Mucosa of rectum (tissue), 2 donors: ENCODE data around the gene COMMD1.

Source experiments
- H3K27ac ChIP-seq, 2 donors: one replicate each; pipeline ENCODE4 v1.7.0; 2013; ENCODE audit warnings: inconsistent platforms in 2 of 2, low read depth in 2 of 2, low read length in 2 of 2
- H3K27me3 ChIP-seq, 2 donors: one replicate each; pipeline ENCODE4 v1.7.0; 2013; ENCODE audit warnings: low read length in 2 of 2; ENCODE audit not compliant: control insufficient read depth in 2 of 2, insufficient read depth in 2 of 2
- H3K36me3 ChIP-seq, 2 donors: one replicate each; pipeline ENCODE4 v1.7.0; 2013; ENCODE audit warnings: low read length in 2 of 2; ENCODE audit not compliant: control insufficient read depth in 2 of 2, insufficient read depth in 2 of 2
- H3K4me1 ChIP-seq, 2 donors: one replicate each; pipeline ENCODE4 v1.7.0; 2013; ENCODE audit warnings: low read length in 2 of 2, mild to moderate bottlenecking in 1 of 2; ENCODE audit not compliant: control insufficient read depth in 2 of 2, insufficient read depth in 2 of 2
- H3K4me3 ChIP-seq, 2 donors: one replicate each; pipeline ENCODE4 v1.7.0; 2013; ENCODE audit warnings: low read length in 2 of 2
- H3K9ac ChIP-seq, 2 donors: one replicate each; pipeline ENCODE4 v1.7.0; 2013; ENCODE audit warnings: low read length in 2 of 2, low read depth in 1 of 2, mild to moderate bottlenecking in 1 of 2
- H3K9me3 ChIP-seq, 2 donors: one replicate each; pipeline ENCODE4 v1.7.0; 2013; ENCODE audit warnings: low read length in 2 of 2; ENCODE audit not compliant: control insufficient read depth in 2 of 2
- donor health status: healthy.
- donor health status: Normal muscosa, but diverticular disease.

COMMD1 gene

DNA sequence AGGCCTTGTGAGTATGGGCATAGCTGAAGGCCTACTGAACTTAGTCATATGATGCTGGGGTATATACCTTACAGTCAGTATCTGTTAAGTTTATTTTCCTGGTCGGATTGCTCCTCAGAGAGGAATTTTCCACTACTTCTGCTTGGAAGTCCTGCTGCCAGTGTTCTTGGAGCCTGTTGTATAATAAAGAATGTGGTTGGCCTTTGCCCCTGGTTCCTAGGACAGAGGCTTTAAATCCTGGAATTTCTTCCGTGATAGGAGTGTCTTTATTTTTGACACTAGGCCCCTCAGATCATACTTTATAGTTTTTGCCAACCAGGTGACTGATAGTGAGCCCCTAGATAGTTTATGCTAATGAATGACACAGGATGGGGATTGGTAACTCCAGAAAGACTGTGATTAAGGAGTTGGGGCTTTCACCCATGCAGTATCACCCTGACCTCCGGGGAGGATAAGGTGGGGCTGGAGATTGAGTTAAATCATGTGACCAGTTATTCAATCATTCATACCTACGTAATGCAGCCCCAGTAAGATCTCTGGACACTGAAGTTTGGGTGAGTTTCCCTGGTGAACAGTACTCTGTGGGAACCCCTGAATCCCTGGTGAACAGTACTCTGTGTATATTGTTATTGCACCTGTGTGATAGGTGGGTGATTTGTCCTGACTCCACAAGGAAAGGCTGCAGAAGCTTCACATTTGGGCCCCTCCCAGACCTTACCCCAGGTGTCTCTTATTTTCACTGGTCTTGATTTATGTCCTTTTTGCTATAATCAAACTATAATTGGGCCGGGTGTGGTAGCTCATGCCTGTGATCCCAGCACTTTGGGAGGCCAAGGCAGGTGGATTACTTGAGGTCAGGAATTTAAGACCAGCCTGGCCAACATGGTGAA is 56.9 kb downstream of the COMMD1 start:
- Histone ChIP-seq H3K4me3 (peak overlapping the region; percentile 13 to 23), H3K36me3 (no peaks in the 10 kb centered on the region), H3K27ac (peak overlapping the region; percentile 53 to 65), H3K27me3 (no peaks in the 10 kb centered on the region), H3K4me1 (peaks cover 6 to 18% of the 10 kb centered on the region in 2 donors), H3K9me3 (no peaks in the 10 kb centered on the region), H3K9ac (no peak overlapping the region)

DNA sequence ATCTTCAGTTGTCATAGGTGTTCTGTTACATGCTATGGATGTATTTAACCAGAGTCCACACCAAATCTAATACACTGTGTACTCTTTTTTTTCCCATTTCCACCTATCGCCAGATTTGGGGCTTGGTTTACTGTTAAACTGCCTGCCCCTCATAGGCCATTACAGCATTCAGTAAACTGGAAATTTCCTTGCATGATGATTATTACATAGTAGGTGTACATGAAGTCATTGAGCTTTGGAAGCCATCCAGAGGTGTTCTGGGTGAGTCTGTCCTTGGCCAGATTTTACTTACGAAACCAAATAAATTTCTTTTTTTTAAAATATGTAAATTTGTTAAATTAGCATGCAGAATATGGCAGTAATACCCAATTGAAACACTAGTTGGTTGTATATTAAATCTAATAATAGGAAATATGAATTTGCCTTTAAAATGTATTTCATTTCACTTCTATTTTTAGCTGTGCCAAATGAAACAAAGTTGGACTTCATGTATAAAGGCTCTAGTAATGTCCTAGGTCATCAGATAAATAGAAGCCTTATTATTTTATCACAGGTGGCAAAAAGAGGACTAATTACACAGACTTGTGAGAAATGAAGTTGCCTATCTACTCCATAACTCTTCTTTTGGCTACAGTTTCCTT is 60.7 kb downstream of the COMMD1 start:
- H3K4me3 ChIP-seq = no peak overlapping the region
- H3K4me1 ChIP-seq = peaks cover 3 to 8% of the 10 kb centered on the region in 2 donors
- H3K27me3 ChIP-seq = no peaks in the 10 kb centered on the region
- no peak overlapping the region for H3K9ac ChIP-seq
- no peak overlapping the region for H3K27ac ChIP-seq
- no peaks in the 10 kb centered on the region for H3K9me3 ChIP-seq
- no peaks in the 10 kb centered on the region for H3K36me3 ChIP-seq

DNA sequence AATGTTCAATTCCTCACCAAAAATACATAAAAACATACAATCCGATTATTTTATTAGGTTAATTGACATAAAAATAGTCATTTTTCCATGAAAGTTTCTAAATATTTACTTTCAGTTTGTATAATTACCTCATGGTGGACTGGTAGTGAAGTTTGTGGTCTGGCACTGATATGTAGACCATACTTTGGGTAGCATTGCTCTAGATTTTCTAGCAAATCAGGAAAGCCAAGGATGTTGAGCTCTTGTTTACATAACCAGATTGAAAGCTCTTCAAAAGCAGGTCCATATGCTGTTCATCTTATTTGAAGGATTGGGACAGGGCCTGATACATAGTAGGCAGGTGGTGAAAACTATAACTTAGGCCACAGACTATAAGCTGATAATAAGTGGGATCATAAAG is 61.8 kb downstream of the COMMD1 start:
- no peaks in the 10 kb centered on the region for H3K9me3 ChIP-seq
- H3K27ac ChIP-seq = no peak overlapping the region
- H3K4me1 ChIP-seq = peaks cover 2% of the 10 kb centered on the region in 2 donors
- no peak overlapping the region for H3K4me3 ChIP-seq
- no peaks in the 10 kb centered on the region for H3K36me3 ChIP-seq
- no peaks in the 10 kb centered on the region for H3K27me3 ChIP-seq
- no peak overlapping the region for H3K9ac ChIP-seq

DNA sequence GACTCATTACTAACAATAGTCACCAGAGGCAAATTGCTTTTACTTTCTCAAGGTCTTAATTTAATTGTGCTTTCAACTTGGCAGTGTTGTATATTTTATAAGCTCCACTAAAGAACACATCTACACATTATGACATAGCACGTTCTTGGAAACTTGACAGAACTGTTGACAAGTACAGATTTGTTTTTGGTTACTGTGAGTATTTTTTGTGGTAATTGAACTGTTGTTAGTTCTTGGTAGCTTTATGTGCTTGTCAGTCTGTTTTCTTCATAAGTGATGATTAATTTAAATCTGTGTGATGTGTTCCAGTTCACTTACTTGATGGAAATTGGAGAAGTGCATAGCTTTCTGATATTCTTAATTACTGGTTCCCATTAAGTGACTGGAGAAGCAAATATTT is 63.9 kb downstream of the COMMD1 start:
- no peak overlapping the region for H3K4me3 ChIP-seq
- H3K9ac ChIP-seq = no peak overlapping the region
- no peaks in the 10 kb centered on the region for H3K27me3 ChIP-seq
- H3K27ac ChIP-seq = no peak overlapping the region
- no peaks in the 10 kb centered on the region for H3K4me1 ChIP-seq
- H3K9me3 ChIP-seq = no peaks in the 10 kb centered on the region
- H3K36me3 ChIP-seq = no peaks in the 10 kb centered on the region

DNA sequence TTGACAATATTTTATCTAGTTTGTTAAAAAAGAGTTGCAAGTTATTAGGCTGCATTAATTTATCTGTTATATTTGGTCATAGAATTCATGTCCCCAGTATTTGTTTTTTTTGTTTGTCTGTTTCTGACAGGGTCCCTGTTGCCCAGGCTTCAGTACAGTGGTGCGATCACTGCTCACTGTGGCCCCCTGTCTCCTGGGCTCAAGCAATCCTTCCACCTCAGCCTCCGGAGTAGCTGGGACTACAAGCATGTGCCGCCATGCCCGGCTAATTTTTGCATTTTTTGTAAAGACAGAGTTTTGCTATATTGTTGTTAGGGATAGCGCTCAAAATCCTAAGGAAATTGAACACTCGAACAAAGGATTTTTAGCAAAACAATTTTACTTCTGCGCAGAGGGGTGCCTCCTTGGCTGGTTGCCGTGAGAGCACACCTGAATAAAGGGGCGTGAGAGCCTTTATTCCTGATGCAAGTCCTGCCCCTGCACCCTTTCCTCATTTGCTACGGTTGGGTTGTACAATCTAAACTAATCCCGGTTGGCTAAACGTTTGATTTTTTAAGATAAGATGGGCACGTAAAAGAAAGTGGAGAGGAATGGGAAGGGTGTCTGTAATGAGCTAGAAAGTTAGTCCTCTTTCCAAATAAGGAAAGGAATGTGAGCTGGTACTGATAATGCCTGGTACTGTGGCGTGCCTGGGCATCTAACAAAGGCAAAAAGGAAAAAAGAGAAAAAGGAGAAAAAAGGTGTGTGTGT is 65.5 kb downstream of the COMMD1 start:
- H3K4me3 ChIP-seq = no peak overlapping the region
- no peaks in the 10 kb centered on the region for H3K27me3 ChIP-seq
- H3K9ac ChIP-seq = no peak overlapping the region
- H3K4me1 ChIP-seq = no peaks in the 10 kb centered on the region
- no peaks in the 10 kb centered on the region for H3K36me3 ChIP-seq
- H3K27ac ChIP-seq = no peak overlapping the region
- H3K9me3 ChIP-seq = no peaks in the 10 kb centered on the region

DNA sequence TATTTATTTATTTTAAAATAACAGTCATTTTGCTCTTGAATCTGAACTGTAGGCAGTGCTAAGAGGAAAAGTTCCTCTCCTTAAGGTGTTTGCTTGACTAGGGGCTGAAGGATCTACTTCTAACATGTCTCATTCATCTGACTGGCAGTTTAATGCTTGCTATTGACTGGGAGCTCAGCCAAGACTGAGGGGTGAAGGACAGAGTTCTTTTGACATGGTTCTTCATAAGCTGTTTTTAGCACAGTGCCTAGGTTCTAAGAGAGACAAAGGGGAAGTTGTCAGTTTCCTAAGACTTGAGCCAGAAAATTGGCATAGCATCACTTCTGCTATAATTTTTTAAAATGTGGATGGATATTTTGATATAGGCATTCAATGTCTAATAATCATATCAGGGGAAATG is 73.0 kb downstream of the COMMD1 start:
- H3K4me1 ChIP-seq = no peaks in the 10 kb centered on the region
- H3K27ac ChIP-seq = no peak overlapping the region
- H3K27me3 ChIP-seq = no peaks in the 10 kb centered on the region
- no peaks in the 10 kb centered on the region for H3K9me3 ChIP-seq
- H3K4me3 ChIP-seq = no peak overlapping the region
- H3K36me3 ChIP-seq = no peaks in the 10 kb centered on the region
- H3K9ac ChIP-seq = no peak overlapping the region

DNA sequence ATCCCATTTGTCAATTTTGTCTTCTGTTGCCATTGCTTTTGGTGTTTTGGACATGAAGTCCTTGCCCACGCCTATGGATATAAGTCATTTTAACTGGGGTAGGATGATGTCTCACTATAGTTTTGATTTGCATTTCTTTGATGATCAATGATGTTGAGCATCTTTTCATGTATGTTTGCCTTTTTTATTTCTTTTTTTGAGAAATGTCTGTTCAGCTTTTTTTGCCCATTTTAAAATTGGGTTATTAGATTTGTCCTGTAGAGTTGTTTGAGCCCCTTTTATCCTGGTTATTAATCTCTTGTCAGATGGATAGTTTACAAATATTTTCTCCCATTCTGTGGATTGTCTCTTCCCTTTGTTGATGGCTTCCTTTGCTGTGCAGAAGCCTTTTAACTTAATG is 75.3 kb downstream of the COMMD1 start:
- Histone ChIP-seq H3K9me3 (no peaks in the 10 kb centered on the region), H3K27me3 (no peaks in the 10 kb centered on the region), H3K4me1 (no peaks in the 10 kb centered on the region), H3K36me3 (no peaks in the 10 kb centered on the region), H3K4me3 (no peak overlapping the region), H3K9ac (no peak overlapping the region), H3K27ac (no peak overlapping the region)

DNA sequence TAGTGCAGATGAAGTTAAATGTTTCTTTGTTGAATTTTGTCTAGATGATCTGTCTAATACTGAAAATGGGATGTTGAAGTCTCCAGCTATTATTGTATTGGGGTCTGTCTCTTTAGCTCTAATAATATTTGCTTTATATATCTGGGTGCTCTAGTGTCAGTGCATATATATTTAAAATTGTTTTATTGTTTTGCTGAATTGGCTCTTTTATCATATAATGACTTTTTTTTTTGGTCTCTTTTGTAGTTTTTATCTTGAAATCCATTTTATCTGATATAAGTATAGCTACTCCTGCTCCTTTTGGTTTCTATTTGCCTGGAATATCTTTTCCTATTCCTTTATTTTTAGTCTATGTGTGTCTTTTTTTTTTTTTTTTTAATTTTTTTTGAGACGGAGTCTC is 79.2 kb downstream of the COMMD1 start:
- no peaks in the 10 kb centered on the region for H3K27me3 ChIP-seq

DNA sequence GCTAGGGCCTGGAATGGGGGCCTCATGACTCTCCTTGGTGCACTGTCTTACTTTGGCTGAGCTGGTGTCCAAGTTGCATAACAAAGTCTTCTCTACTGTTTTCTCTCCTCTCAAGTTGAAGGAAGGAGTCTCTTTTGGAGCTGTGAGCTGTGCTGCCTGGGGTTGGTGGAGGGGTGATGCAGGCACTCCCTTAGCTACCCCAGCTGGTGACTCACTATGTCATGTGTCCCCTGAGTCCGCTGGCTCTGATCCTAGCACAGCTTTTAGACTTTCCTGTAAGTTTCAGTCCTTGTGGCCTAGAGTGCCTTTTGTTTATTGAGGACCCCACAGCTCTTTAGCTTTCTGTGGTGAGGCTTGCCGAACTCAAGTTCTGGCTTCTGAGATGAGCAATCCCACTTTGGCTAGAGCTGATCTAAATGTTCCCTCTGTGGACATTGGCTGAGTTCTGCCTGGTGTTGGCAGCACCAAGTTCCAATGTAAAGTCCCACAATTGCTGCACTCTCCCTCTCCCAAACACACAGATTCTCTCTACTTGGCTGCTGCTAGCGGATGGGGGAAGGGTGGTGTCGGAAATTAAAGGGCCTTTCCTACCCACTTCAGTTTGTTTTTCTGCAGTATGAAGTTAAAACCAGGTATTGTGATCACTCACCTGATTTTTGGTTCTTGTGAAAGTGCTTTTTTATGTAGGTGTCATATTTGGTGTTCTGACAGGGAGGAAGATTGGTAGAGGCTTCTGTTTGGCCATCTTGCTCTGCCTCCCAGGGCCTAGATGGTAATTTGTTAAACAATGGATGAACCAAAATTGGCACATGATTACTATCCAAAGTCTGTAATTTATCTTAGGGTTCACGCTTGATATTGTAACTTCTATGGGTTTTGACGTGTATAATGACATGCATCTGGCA is 83.2 kb downstream of the COMMD1 start:
- Histone ChIP-seq H3K9ac (no peak overlapping the region), H3K36me3 (no peaks in the 10 kb centered on the region), H3K9me3 (no peaks in the 10 kb centered on the region)

More for the DNA sequence above, 79.2 kb downstream of the COMMD1 start:
- no peak overlapping the region for H3K4me3 ChIP-seq
- no peak overlapping the region for H3K27ac ChIP-seq
- H3K9ac ChIP-seq = no peak overlapping the region
- H3K36me3 ChIP-seq = no peaks in the 10 kb centered on the region
- H3K9me3 ChIP-seq = no peaks in the 10 kb centered on the region
- H3K4me1 ChIP-seq = no peaks in the 10 kb centered on the region

More for the DNA sequence above, 83.2 kb downstream of the COMMD1 start:
- H3K27ac ChIP-seq = no peak overlapping the region
- no peak overlapping the region for H3K4me3 ChIP-seq
- H3K4me1 ChIP-seq = no peaks in the 10 kb centered on the region
- no peaks in the 10 kb centered on the region for H3K27me3 ChIP-seq
